Caco-2 (cell line): ENCODE results near the gene LTBP1. TPM values are rescaled to one million over a fixed set of nuclear protein-coding genes. Genes with fewer than 3 reads are reported as not detected.
A peak's percentile ranks its signal among the peaks of the same experiment; 100 is the strongest.

Source experiments
- BruUV-seq: library from RNA; stranded (reverse); fragments of 400-500 nt; replicated peaks from 2 replicates; lab custom pipeline; 2021; lab: Mats Ljungman, UMichigan
- CTCF ChIA-PET: fragments of 300-600 bp; sonication (Branson Sonifier 250); formaldehyde crosslinking; loops from one replicate; lab custom pipeline; 2022; ENCODE audit warnings: antibody characterized with exemption; lab: Charles Lee
- POLR2A ChIA-PET: fragments of 300-600 bp; sonication (Branson Sonifier 250); formaldehyde crosslinking; loops from one replicate; lab custom pipeline; 2022; ENCODE audit warnings: antibody characterized with exemption; lab: Charles Lee
- DNase-seq, 2 experiments: peaks; one replicate each; pipeline versions ENCODE4 v3.0.0 to v3.0.0-alpha.2; 2020 to 2022
- H3K27me3 ChIP-seq: replicated peaks from 2 replicates; pipeline ENCODE4 v1.6.0; 2011; ENCODE audit warnings: low read length; ENCODE audit not compliant: control insufficient read depth, insufficient read depth
- H3K36me3 ChIP-seq: 2 replicates; pipeline ENCODE4 v1.5.1; 2011; ENCODE audit warnings: low read length; ENCODE audit not compliant: control insufficient read depth, insufficient read depth
- H3K4me1 ChIP-seq: fragments of 250-450 bp; sonication (Bioruptor Pico); 2 replicates; pipeline ENCODE4 v1.5.1; 2020; ENCODE audit warnings: mild to moderate bottlenecking
- H3K4me3 ChIP-seq: 2 replicates; pipeline ENCODE4 v1.5.1; 2011; ENCODE audit warnings: low read depth, mild to moderate bottlenecking, control low read depth, low read length
- H3K9me3 ChIP-seq: fragments of 250-450 bp; sonication (Bioruptor Pico); 2 replicates; pipeline ENCODE4 v1.5.1; 2020; ENCODE audit warnings: mild to moderate bottlenecking, moderate library complexity
- H3K27ac Mint-ChIP-seq: one replicate; pipeline ENCODE4 v1.8.0; 2022; ENCODE audit warnings: mixed read lengths; ENCODE audit not compliant: unreplicated experiment
- H3K27me3 Mint-ChIP-seq: one replicate; pipeline ENCODE4 v1.8.0; 2022; ENCODE audit warnings: mixed read lengths; ENCODE audit not compliant: insufficient read depth, unreplicated experiment
- H3K36me3 Mint-ChIP-seq: one replicate; pipeline ENCODE4 v1.8.0; 2022; ENCODE audit warnings: mild to moderate bottlenecking, mixed read lengths; ENCODE audit not compliant: insufficient read depth, unreplicated experiment
- H3K4me1 Mint-ChIP-seq: one replicate; pipeline ENCODE4 v1.8.0; 2022; ENCODE audit warnings: low read depth, mixed read lengths; ENCODE audit not compliant: unreplicated experiment
- H3K4me3 Mint-ChIP-seq: one replicate; pipeline ENCODE4 v1.8.0; 2022; ENCODE audit warnings: mild to moderate bottlenecking, moderate library complexity, mixed read lengths; ENCODE audit not compliant: unreplicated experiment
- H3K9me3 Mint-ChIP-seq: one replicate; pipeline ENCODE4 v1.8.0; 2022; ENCODE audit warnings: mixed read lengths; ENCODE audit not compliant: unreplicated experiment
- CTCF ChIP-seq, 2 experiments: fragments of 200-600 bp in 1 of 2; IDR thresholded peaks; 1 replicate in 1 of 2; 2 replicates in 1 of 2; pipeline versions ENCODE4 v1.5.1 to v1.8.0; 2011 to 2022; ENCODE audit warnings: antibody characterized with exemption in 1 of 2, control low read depth in 1 of 2, inconsistent platforms in 1 of 2, low read depth in 1 of 2, low read length in 1 of 2, mild to moderate bottlenecking in 1 of 2, moderate library complexity in 1 of 2; ENCODE audit not compliant: insufficient read depth in 1 of 2, severe bottlenecking in 1 of 2, unreplicated experiment in 1 of 2
- intact Hi-C: fragments of 100-400 bp; cut with micrococcal nuclease; formaldehyde crosslinking; loops from one replicate; pipeline ENCODE4 v1.10.0; 2022; ENCODE audit not compliant: unreplicated experiment
- total RNA-seq: library from RNA; stranded (reverse); gene quantifications from 2 replicates; pipeline ENCODE4 v1.2.3, GENCODE V29; 2022

LTBP1 gene
- total RNA-seq, 1 experiment from 2014 or later: 64.2 TPM

- no peak for TF ChIP-seq CTCF (IDR thresholded peaks at IDR 0.05; ENCODE audit: insufficient read depth in 1 of 2, low read depth in 1 of 2, low read length in 1 of 2, severe bottlenecking in 1 of 2, unreplicated experiment in 1 of 2)
- Mint-ChIP-seq H3K36me3 (no peaks in the 10 kb centered on the region), H3K4me3 (peak overlapping the region; percentile 29), H3K9me3 (no peaks in the 10 kb centered on the region), H3K27ac (peak overlapping the region; percentile 72), H3K27me3 (no peaks in the 10 kb centered on the region), H3K4me1 (peaks cover 39% of the 10 kb centered on the region)
- Histone ChIP-seq H3K4me1 (peaks cover 36% of the 10 kb centered on the region), H3K9me3 (no peaks in the 10 kb centered on the region), H3K36me3 (no peaks in the 10 kb centered on the region), H3K27me3 (no peaks in the 10 kb centered on the region), H3K4me3 (no peak overlapping the region)
- BruUV-seq: no TSS peak
- DNase-seq: peak; percentile 66 to 67
- POLR2A ChIA-PET: no interaction called here
- intact Hi-C loops: no loop called here
- CTCF ChIA-PET: no interaction called here
These were observed 267.7 kb downstream of the LTBP1 start for GRCh38 chr2:33214436-33214835.

- Histone ChIP-seq H3K4me3 (no peak overlapping the region), H3K4me1 (peaks cover 36% of the 10 kb centered on the region)
These were observed 268.1 kb downstream of the LTBP1 start for GRCh38 chr2:33214857-33215256.

GRCh38 chr2:33215299-33215698, 268.5 kb downstream of the LTBP1 start:
- TF ChIP-seq CTCF (IDR thresholded peaks at IDR 0.05; ENCODE audit: insufficient read depth in 1 of 2, low read depth in 1 of 2, low read length in 1 of 2, severe bottlenecking in 1 of 2, unreplicated experiment in 1 of 2): no peak
- Histone ChIP-seq H3K9me3 (no peaks in the 10 kb centered on the region), H3K4me3 (no peak overlapping the region), H3K36me3 (no peaks in the 10 kb centered on the region), H3K27me3 (no peaks in the 10 kb centered on the region), H3K4me1 (peaks cover 37% of the 10 kb centered on the region)
- peak in 1 of 2 experiments; percentile 27 for DNase-seq
- Mint-ChIP-seq H3K36me3 (no peaks in the 10 kb centered on the region), H3K4me3 (no peak overlapping the region), H3K4me1 (peaks cover 38% of the 10 kb centered on the region), H3K27ac (no peak overlapping the region), H3K9me3 (no peaks in the 10 kb centered on the region), H3K27me3 (no peaks in the 10 kb centered on the region)
- BruUV-seq: no TSS peak
- intact Hi-C loops: no loop called here
- POLR2A ChIA-PET: no interaction called here
- CTCF ChIA-PET: no interaction called here

More at GRCh38 chr2:33214857-33215256, 268.1 kb downstream of the LTBP1 start:
- no peak for DNase-seq
- no peaks in the 10 kb centered on the region for H3K9me3 ChIP-seq
- TSS peak; percentile 47 for BruUV-seq
- H3K27me3 ChIP-seq: no peaks in the 10 kb centered on the region
- intact Hi-C loops: no loop called here
- Mint-ChIP-seq H3K27ac (peak overlapping the region; percentile 72), H3K9me3 (no peaks in the 10 kb centered on the region), H3K4me1 (peaks cover 40% of the 10 kb centered on the region), H3K27me3 (no peaks in the 10 kb centered on the region), H3K36me3 (no peaks in the 10 kb centered on the region), H3K4me3 (no peak overlapping the region)
- ChIA-PET CTCF (no interaction called here), POLR2A (no interaction called here)
- TF ChIP-seq CTCF (IDR thresholded peaks at IDR 0.05; ENCODE audit: insufficient read depth in 1 of 2, low read depth in 1 of 2, low read length in 1 of 2, severe bottlenecking in 1 of 2, unreplicated experiment in 1 of 2): no peak
- H3K36me3 ChIP-seq: no peaks in the 10 kb centered on the region
